HG03575 (cell line): ENCODE data around the gene PRDM13.
A peak's percentile ranks its signal among the peaks of the same experiment; 100 is the strongest.
"Not testable (repeated sequence)": the region's sequence is repeated elsewhere in the genome, so short reads cannot be mapped to it uniquely, and the experiment has no call there.

Experiments
- ATAC-seq: cut with Tn5 transposase; IDR thresholded peaks from one replicate; pipeline ENCODE4 v1.9.1; 2021; ENCODE audit not compliant: unreplicated experiment, insufficient number of reproducible peaks, low FRiP score; ENCODE audit errors: extremely low read depth

The PRDM13 gene

GRCh38 chr6:99606656-99607415 lies at the start of gene PRDM13:
Gene PRDM13, plus strand, starts transcription at chr6:99606833. Its CDS starts 202 bp downstream, at chr6:99607035.
- no peak for ATAC-seq

GRCh38 chr6:99559057-99559456 lies 47.6 kb upstream of the PRDM13 start:
- no peak for ATAC-seq

GRCh38 chr6:99560668-99561067 lies 46.0 kb upstream of the PRDM13 start:
- no peak for ATAC-seq

GRCh38 chr6:99563056-99563723 lies 43.4 kb upstream of the PRDM13 start:
- no peak for ATAC-seq

- peak; percentile 98 for ATAC-seq
Measured at GRCh38 chr6:99568103-99568933, 38.3 kb upstream of the PRDM13 start, which contains the start of gene CCNC. Gene CCNC, minus strand, starts transcription at chr6:99568660. Its CDS starts 133 bp downstream, at chr6:99568527.

- ATAC-seq = no peak
Measured at GRCh38 chr6:99573980-99574617, 32.5 kb upstream of the PRDM13 start.

- no peak for ATAC-seq
Measured at GRCh38 chr6:99575544-99576227, 30.9 kb upstream of the PRDM13 start.

GRCh38 chr6:99579781-99580180 lies 26.9 kb upstream of the PRDM13 start:
- no peak for ATAC-seq

- ATAC-seq = no peak
Measured at GRCh38 chr6:99587792-99588191, 18.8 kb upstream of the PRDM13 start.

GRCh38 chr6:99588618-99589289 lies 17.9 kb upstream of the PRDM13 start:
- ATAC-seq = peak; percentile 84

- ATAC-seq = no peak
Measured at GRCh38 chr6:99589290-99589672, 17.4 kb upstream of the PRDM13 start.

- no peak for ATAC-seq
Measured at GRCh38 chr6:99589907-99590493, 16.6 kb upstream of the PRDM13 start.

- ATAC-seq = no peak
Measured at GRCh38 chr6:99590728-99591672, 15.6 kb upstream of the PRDM13 start.

- ATAC-seq = no peak
Measured at GRCh38 chr6:99591673-99592364, 14.8 kb upstream of the PRDM13 start.

- no peak for ATAC-seq
Measured at GRCh38 chr6:99592900-99593299, 13.7 kb upstream of the PRDM13 start.

- ATAC-seq = not testable (repeated sequence)
Measured at GRCh38 chr6:99594696-99595095, 11.9 kb upstream of the PRDM13 start.
